Globus pallidus (tissue), 1 donor: ENCODE results near the gene PPP1R10.

Source experiments
- DNase-seq: peaks from one replicate; pipeline ENCODE4 v3.0.0-alpha.2; 2015; ENCODE audit warnings: low spot score

Gene PPP1R10

GRCh38 chr6:30556066-30556905 is 60.8 kb downstream of the PPP1R10 start, which contains the start of gene GNL1:
Gene GNL1, minus strand, starts transcription at chr6:30556489. Its CDS starts 286 bp downstream, at chr6:30556203.
- DNase-seq: peak; percentile 83

GRCh38 chr6:30555816-30556065 is 61.3 kb downstream of the PPP1R10 start:
- no peak for DNase-seq

DNA sequence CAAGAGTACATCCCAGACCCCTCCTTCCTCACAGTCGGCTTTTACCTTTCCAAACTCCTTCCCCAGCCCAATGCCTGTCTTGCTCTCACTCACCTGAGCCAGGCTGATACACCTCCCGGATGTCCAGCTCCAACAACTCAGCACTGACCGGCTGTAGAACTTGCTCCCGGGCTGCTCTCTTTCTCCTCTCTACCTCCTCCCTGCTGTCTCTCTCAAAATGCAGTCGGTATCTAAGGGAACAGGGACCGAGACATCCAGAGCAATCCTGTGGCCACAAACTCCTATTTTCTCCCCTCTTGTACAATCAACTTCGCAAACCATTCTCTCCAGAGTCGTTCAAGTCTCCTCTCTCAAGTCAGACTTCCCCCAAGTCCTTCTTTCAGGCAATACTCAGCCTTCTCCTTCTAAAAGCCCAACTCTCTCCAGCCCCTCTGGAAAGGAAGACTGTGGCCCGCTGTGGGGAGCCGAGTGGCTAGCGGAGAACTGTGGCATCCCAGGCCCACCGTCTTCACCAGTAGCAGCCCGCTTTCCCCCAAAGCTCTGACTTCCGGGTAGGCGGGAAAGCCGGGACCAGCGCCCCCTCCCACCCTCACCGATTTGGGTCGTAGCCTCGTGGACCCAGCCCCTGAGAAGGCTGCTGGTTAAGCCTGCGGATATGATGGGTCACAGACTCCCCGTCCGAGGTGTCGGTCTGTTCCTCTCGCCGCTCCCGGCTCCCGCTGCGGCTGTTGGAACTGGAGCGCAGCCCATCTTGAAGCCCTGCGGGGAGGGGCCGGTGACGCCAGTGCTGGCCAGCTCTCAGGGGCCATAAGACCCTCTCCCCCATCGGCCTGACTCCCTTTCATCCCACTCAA is 61.9 kb downstream of the PPP1R10 start:
- peak; percentile 11 for DNase-seq

DNA sequence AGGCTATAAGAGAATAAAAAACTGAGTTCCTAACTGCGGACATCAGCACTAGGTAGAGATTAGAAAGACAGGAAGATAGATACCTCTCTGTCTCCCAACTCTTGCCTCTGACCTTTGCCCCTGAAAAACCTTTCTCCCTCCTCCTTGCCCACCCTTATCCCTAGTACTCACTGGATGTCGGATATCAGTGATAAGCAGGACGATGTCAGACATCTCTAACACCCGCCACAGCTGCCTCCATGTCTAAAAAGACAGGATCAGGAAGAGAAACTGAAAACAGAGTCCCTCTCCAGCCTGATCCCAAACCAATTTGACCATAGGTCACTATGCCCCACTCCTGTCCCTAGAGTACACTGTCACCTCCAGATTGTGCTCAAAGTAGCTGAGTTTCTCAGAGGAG is 62.6 kb downstream of the PPP1R10 start:
- DNase-seq: no peak
